Hematopoietic multipotent progenitor cell treated with erythropoietin and hydrocortisone succinate and interleukin-3 and kit ligand, for 15 days (in vitro differentiated cells): ENCODE data around the gene ABHD1.
"Not testable (repeated sequence)": the region's sequence is repeated elsewhere in the genome, so short reads cannot be mapped to it uniquely, and the experiment has no call there.

Source experiments
- DNase-seq: peaks from one replicate; pipeline ENCODE4 v3.0.0-alpha.2; 2015; ENCODE audit warnings: low spot score

Gene ABHD1

DNA sequence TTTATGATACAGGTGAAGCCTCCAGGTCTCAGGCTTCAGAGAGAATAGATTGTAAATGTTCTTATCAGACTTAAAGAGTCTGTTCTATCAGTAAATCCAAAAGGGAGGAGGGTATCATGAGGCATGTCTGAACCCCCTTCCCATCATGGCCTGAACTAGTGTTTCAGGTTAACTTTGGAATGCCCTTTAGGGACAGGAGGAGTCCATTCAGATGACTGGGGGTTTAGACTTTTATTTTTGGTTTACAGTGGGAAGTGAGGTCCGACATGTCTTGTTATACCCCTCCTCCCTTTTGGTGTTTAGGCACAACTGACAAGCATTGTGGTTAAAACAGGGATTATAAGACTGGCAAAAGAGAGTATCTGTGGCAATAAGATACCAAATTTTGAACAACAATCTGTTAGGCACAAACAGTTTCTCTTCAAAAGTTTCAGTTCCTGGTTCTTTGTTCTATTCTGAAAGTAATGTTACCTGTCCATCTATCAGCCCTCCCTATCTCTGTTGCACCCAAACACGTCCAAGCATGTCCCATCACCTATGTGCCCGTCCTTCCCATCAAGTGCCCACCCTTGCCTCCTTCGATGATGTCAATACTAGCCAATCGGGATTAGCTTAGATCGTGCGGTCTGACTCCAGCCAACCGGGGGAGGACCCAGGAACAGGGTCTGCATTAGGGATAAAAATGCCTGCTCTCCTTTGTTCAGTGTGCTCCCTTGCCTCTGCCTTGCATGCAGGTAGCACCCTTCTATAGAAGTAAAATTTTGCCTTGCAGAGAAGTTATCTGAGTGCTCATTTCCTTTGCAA, 41.5 kb downstream of the ABHD1 start:
- DNase-seq = no peak

DNA sequence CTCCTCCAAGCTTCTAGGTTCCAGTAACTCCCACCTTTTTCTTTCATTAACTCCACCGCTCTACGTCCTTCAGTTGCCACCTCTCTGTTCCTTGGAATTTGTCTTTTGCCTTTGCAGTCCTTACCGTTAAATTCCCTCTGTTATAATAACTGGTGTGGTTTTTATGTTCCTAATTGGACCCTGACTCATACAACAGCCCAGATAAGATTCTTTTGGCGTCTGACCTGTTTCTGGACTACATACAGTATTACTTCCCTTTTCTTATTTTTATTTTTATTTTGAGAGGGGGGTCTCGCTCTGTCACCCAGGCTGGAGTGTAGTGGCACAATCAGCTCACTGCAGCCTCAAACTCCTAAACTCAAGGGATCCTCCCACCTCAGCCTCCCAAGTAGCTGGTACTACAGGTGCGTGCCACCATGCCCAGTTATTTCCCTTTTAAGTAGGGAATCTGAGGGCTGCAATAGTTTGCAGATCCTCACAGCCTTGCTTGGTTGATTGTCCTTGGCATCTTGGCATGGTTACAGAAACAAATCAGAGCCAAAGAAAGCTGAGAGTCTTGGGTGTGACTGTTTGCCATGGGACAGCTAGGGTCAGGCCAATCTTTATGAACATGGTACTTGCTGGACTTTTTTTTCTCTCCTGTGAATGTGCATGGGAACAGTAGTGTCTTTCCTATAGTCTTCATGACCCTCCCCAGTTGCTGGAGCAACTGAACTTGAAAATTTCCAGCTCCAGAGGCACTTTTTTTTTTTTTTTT, 47.1 kb downstream of the ABHD1 start:
- DNase-seq = no peak

DNA sequence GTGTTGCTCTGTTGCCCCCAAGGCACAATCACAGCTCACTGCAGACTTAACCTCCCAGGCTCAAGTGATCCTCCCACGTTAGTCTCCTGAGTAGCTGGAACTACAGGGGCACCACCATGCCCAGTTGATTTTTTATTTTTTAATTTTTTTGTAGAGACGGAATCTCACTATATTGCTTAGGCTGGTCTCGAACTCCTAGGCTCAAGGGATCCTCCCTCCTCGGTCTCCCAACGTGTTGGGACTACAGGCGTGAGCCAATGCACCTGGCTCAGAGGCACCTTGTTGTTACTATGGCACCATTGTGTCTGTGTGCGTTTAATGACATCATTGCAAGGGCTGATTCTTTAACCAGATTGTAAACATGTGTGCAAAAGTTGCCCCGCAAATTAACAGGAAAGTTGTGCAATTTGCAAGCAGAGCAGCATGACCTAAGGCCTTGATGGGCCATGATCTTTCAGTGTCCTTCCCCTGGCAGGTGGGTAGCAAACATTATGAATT, 47.8 kb downstream of the ABHD1 start:
- no peak for DNase-seq

DNA sequence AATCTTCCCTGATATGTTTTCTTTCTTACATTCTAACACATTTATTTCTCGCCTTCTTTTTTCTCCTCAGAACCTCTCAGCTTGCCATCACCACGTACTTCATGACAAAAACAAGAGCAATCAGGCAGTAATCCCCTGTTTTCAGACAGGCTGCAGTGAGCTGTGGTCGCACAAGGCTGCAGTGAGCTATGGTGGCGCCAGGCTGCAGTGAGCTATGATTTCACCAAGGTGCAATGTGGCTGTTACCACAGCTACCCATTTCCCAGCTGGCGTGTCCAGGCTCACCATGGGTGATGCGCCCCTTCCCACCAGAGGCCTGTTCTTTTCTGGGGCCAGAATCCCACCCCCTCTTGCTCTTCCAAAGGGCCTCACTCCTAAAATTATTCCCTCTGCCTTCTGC, 51.0 kb downstream of the ABHD1 start:
- DNase-seq = no peak

DNA sequence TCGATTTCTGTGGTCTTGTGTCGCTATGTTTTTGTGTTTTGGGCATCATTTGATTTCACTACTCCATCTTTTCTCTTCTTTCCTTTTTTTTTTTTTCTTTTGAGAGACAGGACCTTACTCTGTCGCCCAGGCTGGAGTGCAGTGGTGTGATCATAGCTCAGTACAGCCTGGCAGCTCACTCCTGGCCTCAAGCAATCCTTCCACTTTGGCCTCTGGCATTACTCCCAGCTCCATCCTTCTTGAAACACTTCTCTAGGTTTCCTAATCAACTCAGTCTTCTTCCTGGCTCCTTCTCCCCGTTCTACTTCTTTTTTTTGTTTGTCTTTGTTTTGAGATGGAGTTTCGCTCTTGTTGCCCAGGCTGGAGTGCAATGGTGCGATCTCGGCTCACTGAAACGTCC, 51.7 kb downstream of the ABHD1 start:
- DNase-seq = no peak

DNA sequence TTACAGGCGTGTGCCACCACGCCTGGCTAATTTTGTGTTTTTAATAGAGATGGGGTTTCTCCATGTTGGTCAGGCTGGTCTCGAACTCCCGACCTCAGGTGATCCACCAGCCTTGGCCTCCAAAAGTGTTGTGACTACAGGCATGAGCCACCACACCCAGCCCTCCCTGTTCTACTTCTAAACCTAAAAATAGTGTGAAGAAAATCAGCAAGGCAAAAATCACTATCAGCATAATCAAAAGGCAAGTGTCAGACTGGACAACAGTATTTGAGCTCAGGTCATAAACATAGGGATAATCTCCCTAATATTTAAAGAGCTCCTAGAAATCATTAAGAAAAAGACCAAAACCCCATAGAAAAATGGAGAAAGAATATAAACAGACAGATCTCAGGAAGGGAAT, 52.2 kb downstream of the ABHD1 start:
- not testable (repeated sequence) for DNase-seq

DNA sequence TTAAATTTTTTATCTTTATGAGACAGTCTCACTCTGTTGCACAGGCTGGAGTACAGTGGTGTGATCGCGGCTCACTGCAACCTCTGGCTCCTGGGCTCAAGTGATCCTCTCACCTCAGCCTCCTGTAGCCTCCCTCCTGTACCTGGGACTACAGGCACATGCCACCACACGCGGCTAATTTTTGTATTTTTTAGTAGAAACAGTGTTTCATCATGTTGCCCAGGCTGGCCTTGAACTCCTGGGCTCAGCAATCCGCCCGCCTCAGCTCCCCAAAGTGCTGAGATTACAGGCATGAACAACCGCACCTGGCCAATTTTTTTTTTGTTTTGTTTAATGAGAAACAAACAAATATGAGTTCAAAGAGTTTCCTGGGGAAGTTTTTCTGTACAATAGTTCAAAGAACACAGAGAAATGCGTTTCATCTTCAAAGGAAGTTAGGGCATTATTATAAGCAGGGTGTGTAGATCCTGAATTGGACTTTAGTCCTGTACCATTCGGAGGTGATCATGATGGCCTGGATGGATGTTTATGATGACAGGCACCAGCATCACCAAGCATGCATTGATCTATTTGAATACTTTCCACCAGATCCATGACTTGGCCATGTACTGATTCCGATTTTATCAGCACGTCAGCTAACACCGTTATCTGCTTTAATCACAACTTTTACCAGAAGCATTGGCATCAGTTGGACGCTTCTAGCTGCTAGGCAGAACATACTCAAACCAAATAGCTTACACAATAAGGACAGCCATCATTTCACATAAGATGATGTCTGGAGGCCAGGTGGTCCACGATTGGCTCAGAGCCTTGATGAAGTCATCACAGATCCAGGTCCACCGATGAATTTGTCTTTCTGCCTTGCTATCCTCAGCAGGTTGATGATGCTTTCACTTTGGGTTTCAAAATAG, 54.1 kb downstream of the ABHD1 start:
- DNase-seq = no peak

DNA sequence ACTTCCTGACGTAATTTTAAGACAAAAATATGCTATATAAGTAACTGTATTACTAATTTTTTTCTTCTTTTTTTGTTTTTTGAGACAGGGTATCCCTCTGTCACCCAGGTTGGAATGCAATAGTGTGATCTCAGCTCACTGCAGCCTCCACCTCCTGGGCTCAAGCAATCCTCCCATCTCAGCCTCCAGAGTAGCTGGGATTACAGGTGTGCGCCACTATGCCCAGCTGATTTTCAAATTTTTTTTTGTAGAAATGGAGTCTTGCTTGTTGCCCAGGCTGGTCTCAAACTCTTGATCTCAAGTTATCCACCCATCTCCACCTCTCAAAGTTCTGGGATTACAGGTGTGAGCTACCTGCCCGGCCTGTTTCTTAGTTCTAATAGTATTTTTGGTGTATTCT, 54.9 kb downstream of the ABHD1 start:
- DNase-seq = no peak

DNA sequence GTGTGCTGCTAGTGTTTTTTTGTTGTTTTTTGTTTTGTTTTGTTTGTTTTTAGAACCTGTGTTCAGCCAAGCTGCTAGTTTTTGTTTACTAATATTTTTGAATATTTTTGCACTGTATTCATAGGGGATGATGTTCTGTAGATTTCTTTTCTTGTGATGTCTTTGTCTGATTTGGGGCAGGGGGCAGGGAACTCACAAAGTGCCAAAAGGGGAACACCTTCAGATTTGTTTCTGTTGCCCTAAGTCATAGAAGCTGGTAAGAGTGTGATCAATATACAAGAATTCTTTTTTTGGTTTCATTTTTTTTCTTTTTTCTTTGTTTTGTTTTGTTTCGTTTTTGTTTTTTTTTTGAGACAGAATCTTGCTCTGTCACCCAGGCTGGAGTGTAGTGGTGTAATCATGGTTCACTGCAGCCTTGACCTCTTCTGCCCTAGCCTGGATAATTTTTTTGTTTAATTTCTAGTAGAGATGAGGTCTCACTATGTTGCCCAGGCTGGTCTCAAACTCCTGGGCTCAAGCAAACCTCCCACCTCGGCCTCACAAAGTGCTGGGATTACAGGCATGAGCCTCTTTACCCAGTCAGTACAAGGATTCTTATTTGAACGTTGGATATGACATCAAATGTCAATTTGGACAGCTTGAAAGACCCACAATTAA, 55.9 kb downstream of the ABHD1 start:
- no peak for DNase-seq
